Esophagus squamous epithelium (tissue), 5 donors: ENCODE measurements around the gene ABCA3. TPM values are rescaled to one million over a fixed set of nuclear protein-coding genes. Genes with fewer than 3 reads are reported as not detected.
"Not testable (repeated sequence)": the region's sequence is repeated elsewhere in the genome, so short reads cannot be mapped to it uniquely, and the experiment has no call there.

ENCODE experiments used
- DNase-seq: peaks from one replicate; lab custom pipeline; 2025; lab: John Stamatoyannopoulos, UW
- H3K27ac ChIP-seq, 4 donors: fragments of 200-600 bp; sonication (generic); one replicate each; pipeline ENCODE4 v1.5.1; 2016 to 2019; ENCODE audit warnings: mild to moderate bottlenecking in 1 of 4
- H3K27me3 ChIP-seq, 4 donors: fragments of 200-600 bp; sonication (generic); 1 replicate in 3 of 4; 2 replicates in 1 of 4; pipeline versions ENCODE4 v1.5.1 to v1.6.0; 2017 to 2021; ENCODE audit warnings: antibody characterized with exemption in 1 of 4
- H3K36me3 ChIP-seq, 3 donors: fragments of 200-600 bp; sonication (generic); one replicate each; pipeline ENCODE4 v1.5.1; 2016 to 2019
- H3K4me1 ChIP-seq, 3 donors: fragments of 200-600 bp; sonication (generic); one replicate each; pipeline ENCODE4 v1.5.1; 2017 to 2019
- H3K4me3 ChIP-seq, 4 donors: fragments of 200-600 bp; sonication (generic); 1 replicate in 3 of 4; 2 replicates in 1 of 4; pipeline ENCODE4 v1.5.1; 2016 to 2019; ENCODE audit warnings: mild to moderate bottlenecking in 2 of 4, moderate library complexity in 1 of 4
- H3K9me3 ChIP-seq, 3 donors: fragments of 200-600 bp; sonication (generic); one replicate each; pipeline ENCODE4 v1.5.1; 2016 to 2019
- POLR2A ChIP-seq, 4 donors: fragments of 450-650 bp; IDR thresholded peaks; one replicate each; pipeline ENCODE4 v1.6.1; 2017; ENCODE audit warnings: antibody characterized with exemption in 4 of 4, mild to moderate bottlenecking in 4 of 4, moderate library complexity in 3 of 4
- WGBS, 2 donors: methylation state at CpG; one replicate each; pipeline ENCODE4 v1.1.5; 2018; 5-methylcytosine and 5-hydroxymethylcytosine counted together
- intact Hi-C: fragments of 100-400 bp; cut with DNase I; formaldehyde crosslinking; loops from one replicate; pipeline ENCODE4 v1.15.0; 2022
- total RNA-seq, 4 donors: library from RNA; depleted of rRNA; stranded (reverse); fragments of >200 nt; gene quantifications; one replicate each; pipeline ENCODE4 v1.1.0, GENCODE V29; 2016
- TF ChIP-seq, protein P1 (sequence below), 6 experiments: fragments of 450-650 bp in 4 of 6; fragments of 200-600 bp in 2 of 6; sonication (generic) in 2 of 6; IDR thresholded peaks; one replicate each; pipeline ENCODE4 v1.5.1; 2016 to 2019; ENCODE audit warnings: antibody characterized with exemption in 6 of 6, mild to moderate bottlenecking in 4 of 6, moderate library complexity in 4 of 6
- donor health status: DM: yes; HTN: yes; CAD: no.

ABCA3 gene
- total RNA-seq, 4 donors from 2014 or later: 0.70 to 3.2 (median 2.7) TPM

DNA sequence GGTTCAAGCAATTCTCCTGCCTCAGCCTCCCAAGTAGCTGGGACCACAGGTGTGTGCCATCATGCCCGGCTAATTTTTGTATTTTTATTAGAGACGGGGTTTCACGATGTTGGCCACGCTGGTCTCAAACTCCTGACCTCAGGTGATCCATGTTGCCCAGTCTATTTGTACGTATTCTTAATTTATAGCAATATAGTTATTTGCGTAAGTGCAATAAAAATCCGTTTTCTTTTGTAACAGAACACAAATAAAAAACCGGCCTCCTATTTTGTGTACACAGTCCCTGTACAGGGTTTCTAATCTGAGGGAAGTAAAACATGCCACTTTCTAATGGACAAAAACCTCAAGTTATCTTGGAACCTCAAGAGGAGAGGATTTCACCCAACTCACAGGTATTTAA is 80.3 kb downstream of the ABCA3 start:
- DNase-seq: no peak
- intact Hi-C loops: no loop called here

DNA sequence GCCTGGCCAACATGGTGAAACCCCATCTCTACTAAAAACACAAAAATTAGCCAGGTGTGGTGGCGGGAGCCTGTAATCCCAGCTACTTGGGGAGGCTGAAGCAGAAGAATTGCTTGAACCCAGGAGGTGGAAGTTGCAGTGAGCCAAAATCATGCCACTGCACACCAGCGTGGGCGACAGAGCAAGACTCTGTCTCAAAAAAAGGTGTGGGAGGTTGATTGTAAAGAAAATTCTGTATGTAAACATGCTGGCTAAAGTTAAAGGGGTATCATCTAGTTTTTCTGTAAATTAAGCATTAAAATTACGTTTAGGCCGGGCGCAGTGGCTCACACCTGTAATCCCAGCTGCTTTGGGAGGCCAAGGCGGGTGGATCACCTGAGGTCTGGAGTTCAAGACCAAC is 82.0 kb downstream of the ABCA3 start:
- 91 to 92% methylated on average over 7 of the region's 7 CpGs for WGBS, 2 donors
- H3K9me3 ChIP-seq, intact Hi-C loops, H3K27me3 ChIP-seq, DNase-seq, H3K27ac ChIP-seq, H3K4me1 ChIP-seq, H3K4me3 ChIP-seq: not testable (repeated sequence)
- H3K36me3 ChIP-seq: peaks cover 36 to 100% (median 74%) of the 10 kb centered on the region in 3 donors

More for the DNA sequence above, 80.3 kb downstream of the ABCA3 start:
- Histone ChIP-seq H3K9me3 (no peaks in the 10 kb centered on the region), H3K4me3 (no peak overlapping the region), H3K4me1 (peaks cover 0 to 21% (median 2%) of the 10 kb centered on the region in 3 donors), H3K27ac (no peak overlapping the region), H3K27me3 (no peaks in the 10 kb centered on the region), H3K36me3 (peaks cover 29 to 99% (median 71%) of the 10 kb centered on the region in 3 donors)
- TF ChIP-seq POLR2A (IDR thresholded peaks at IDR 0.05): no peak
- TF ChIP-seq, protein P1, sequence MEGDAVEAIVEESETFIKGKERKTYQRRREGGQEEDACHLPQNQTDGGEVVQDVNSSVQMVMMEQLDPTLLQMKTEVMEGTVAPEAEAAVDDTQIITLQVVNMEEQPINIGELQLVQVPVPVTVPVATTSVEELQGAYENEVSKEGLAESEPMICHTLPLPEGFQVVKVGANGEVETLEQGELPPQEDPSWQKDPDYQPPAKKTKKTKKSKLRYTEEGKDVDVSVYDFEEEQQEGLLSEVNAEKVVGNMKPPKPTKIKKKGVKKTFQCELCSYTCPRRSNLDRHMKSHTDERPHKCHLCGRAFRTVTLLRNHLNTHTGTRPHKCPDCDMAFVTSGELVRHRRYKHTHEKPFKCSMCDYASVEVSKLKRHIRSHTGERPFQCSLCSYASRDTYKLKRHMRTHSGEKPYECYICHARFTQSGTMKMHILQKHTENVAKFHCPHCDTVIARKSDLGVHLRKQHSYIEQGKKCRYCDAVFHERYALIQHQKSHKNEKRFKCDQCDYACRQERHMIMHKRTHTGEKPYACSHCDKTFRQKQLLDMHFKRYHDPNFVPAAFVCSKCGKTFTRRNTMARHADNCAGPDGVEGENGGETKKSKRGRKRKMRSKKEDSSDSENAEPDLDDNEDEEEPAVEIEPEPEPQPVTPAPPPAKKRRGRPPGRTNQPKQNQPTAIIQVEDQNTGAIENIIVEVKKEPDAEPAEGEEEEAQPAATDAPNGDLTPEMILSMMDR (IDR thresholded peaks at IDR 0.05): no peak
- WGBS, 2 donors: 93 to 95% methylated on average over 8 of the region's 8 CpGs

DNA sequence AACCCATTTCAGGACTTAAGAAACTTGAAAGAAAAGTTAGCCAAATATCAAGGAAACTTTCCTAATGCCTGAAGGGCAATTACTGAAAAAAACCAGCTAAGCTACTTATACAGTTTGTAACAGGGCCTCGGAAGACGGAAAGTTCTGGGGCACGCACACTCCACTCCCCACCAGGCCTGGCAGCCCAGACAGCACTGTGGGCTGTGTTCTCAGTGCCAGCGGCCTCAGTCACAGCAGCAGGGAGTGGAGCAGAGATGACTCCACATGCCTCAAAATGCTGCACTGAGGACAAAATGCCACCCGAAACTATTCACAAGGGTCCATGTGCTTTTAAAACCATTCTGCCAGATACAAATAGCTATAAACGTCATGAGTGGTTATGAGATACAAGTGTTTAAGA is 82.8 kb downstream of the ABCA3 start:
- intact Hi-C loops: no loop called here
- Histone ChIP-seq H3K9me3 (no peaks in the 10 kb centered on the region), H3K36me3 (peaks cover 38 to 100% (median 74%) of the 10 kb centered on the region in 3 donors), H3K27me3 (no peaks in the 10 kb centered on the region), H3K4me1 (peaks cover 0 to under 1% (median 0%) of the 10 kb centered on the region in 3 donors), H3K27ac (no peak overlapping the region), H3K4me3 (no peak overlapping the region)
- WGBS, 2 donors: 84 to 90% methylated on average over 5 to 6 of the region's 6 CpGs
- DNase-seq: no peak
- TF ChIP-seq POLR2A (IDR thresholded peaks at IDR 0.05): no peak
- TF ChIP-seq, protein P1 (IDR thresholded peaks at IDR 0.05): no peak

DNA sequence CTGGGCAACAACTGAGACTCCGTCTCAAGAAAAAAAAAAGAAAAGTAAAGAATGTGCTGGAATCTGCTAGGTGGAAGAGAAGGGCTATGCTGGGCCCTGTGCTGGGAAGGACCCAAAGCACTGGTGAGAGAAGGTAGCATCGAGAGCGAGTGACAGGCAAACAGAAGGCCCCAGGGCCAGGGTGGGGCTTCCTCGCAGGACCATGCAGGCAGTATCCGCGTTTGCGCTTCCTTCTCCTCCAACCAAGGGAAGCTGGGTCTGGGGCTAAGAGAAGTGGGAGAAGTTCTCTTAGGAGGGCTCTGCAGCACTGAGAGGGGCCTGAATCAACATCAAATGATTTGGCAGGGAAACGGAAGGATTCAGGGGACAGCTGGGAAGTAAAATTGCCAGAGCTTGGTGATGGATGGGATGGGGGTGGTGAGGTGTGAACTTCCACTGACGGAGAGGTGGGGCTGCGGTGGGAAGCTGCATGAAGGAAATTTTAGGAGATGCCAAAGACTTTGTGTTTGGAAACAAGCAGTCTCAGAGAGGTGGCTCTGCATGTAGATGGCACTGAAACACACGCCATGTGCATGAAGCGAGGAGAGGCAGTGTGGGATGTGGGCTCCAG is 83.9 kb downstream of the ABCA3 start:
- no peaks in the 10 kb centered on the region for H3K27me3 ChIP-seq
- no peak overlapping the region for H3K27ac ChIP-seq
- H3K4me3 ChIP-seq: no peak overlapping the region
- no peak for TF ChIP-seq POLR2A (IDR thresholded peaks at IDR 0.05)
- TF ChIP-seq, protein P1 (IDR thresholded peaks at IDR 0.05): no peak
- WGBS, 2 donors: 84 to 86% methylated on average over 12 of the region's 12 CpGs
- H3K36me3 ChIP-seq: peaks cover 38 to 92% (median 63%) of the 10 kb centered on the region in 3 donors
- no peaks in the 10 kb centered on the region for H3K9me3 ChIP-seq
- intact Hi-C loops: no loop called here
- no peak for DNase-seq
- H3K4me1 ChIP-seq: peaks cover 5 to 11% (median 9%) of the 10 kb centered on the region in 3 donors

DNA sequence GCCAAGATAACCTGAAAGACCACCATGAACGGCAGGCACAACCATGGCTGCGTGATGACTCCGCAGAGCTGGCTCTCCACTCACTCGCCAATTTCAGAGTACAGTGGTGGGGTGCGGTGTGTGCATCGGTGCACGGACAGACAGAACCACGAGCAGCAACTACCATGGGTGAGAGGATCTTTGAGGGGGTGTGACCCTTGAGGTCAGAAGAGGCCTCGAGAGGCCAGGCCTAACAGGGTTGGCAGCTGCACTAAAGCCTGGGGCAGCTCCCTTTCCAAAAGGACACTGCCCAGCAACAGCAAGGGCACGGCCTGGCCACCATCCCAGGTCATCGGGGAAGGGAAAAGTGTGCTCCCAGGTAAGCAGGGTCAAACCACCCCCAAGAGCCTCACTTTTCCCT is 87.2 kb downstream of the ABCA3 start:
- Histone ChIP-seq H3K27me3 (no peaks in the 10 kb centered on the region), H3K4me1 (peaks cover 7 to 33% (median 18%) of the 10 kb centered on the region in 3 donors), H3K4me3 (no peak overlapping the region), H3K36me3 (peaks cover 38 to 70% (median 51%) of the 10 kb centered on the region in 3 donors), H3K9me3 (no peaks in the 10 kb centered on the region), H3K27ac (no peak overlapping the region)
- DNase-seq: no peak
- WGBS, 2 donors: 79 to 83% methylated on average over 9 to 11 of the region's 11 CpGs
- intact Hi-C loops: no loop called here
- TF ChIP-seq, protein P1 (IDR thresholded peaks at IDR 0.05): no peak
- TF ChIP-seq POLR2A (IDR thresholded peaks at IDR 0.05): no peak
